ENCODE data around the gene SPNS3. TPM values are rescaled to one million over a fixed set of nuclear protein-coding genes. Genes with fewer than 3 reads are reported as not detected.

The SPNS3 gene
- total and polyA plus RNA-seq, 2 donors (not counting 3 experiments of a cell fraction or from before 2014, with no cell fraction given), result 0.18 to 0.66 TPM

DNA sequence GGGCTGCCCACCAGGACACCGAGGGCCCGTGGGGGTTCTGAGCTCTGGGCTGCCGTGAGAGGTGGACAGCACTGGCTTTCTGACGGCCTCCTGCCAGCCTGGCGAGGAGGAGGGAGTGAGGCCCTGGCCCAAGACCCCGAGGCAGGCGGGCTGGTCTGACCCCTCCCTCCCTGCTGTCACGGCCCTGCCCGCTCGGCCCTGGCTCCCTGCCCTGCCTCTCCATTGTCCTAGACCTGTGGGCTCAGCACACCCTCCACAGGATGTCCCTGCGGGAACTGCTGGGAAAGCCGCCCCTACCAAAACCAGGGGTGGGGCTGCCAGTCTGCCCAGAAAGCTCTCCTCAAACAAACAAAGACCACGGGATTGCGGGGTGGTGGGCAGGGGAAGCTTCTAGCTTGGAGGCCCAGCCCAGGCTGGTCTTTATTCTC is 85.6 kb downstream of the SPNS3 start:
- Histone ChIP-seq H3K9me3 (replicated peaks; ENCODE audit: control insufficient read depth, insufficient read depth, low read length) (no peaks in the 10 kb centered on the region), H3K27me3 (ENCODE audit: control insufficient read depth in 2 of 2, insufficient read depth in 2 of 2, low read length in 2 of 2) (no peaks in the 10 kb centered on the region), H3K9ac (replicated peaks; ENCODE audit: extremely low read depth, insufficient read depth, low read length) (peak overlapping the region; percentile 33), H2AFZ (ENCODE audit: low read depth, low read length) (peak overlapping the region; percentile 34), H3K27ac (ENCODE audit: insufficient read depth, low read depth, low read length) (peak overlapping the region; percentile 41), H3K4me3 (replicated peaks in 1 of 3; ENCODE audit: insufficient read depth in 1 of 3, low read depth in 1 of 3, low read length in 3 of 3) (no peak overlapping the region), H3K9me1 (replicated peaks; ENCODE audit: control insufficient read depth, extremely low read depth, insufficient read depth, low read length) (no peaks in the 10 kb centered on the region), H4K20me1 (replicated peaks; ENCODE audit: control insufficient read depth, extremely low read depth, insufficient read depth, low read length) (no peaks in the 10 kb centered on the region), H3K4me2 (ENCODE audit: insufficient read depth, low read length) (no peak overlapping the region), H3K79me2 (ENCODE audit: control insufficient read depth, insufficient read depth, low read length) (no peaks in the 10 kb centered on the region), H3K4me1 (ENCODE audit: control insufficient read depth, extremely low read depth, insufficient read depth, low read length) (peaks cover 21% of the 10 kb centered on the region), H3K36me3 (ENCODE audit: control insufficient read depth in 2 of 2, extremely low read depth in 1 of 2, insufficient read depth in 2 of 2, low read length in 2 of 2) (peaks cover 0 to 10% of the 10 kb centered on the region in 2 experiments)
- intact Hi-C loops (cut with micrococcal nuclease), result loop anchor here (1.0 to 2.0 kb wide), 2 partner anchors 12 to 15 kb away; no protein-coding TSS in a partner anchor
- dilution Hi-C loops (cut with MboI; ENCODE audit: extremely low pct_ligation_motif_present, low sequenced_read_pairs), result no loop called here
- ChIA-PET CTCF (interaction anchor here (1.3 kb wide), 1 partner anchor 319 kb away, joined by 3 read pairs; no protein-coding TSS in a partner anchor), POLR2A (no interaction called here)
- DNase-seq (ENCODE audit: low read depth, low spot score) (peak; percentile 73), FAIRE-seq (peak; percentile 64)
- TF ChIP-seq POLR2AphosphoS5 (IDR thresholded peaks at IDR 0.05; ENCODE audit: insufficient read depth, low read depth, low read length) (no peak), CTCF (IDR thresholded peaks at IDR 0.05; ENCODE audit: extremely low read depth in 1 of 2, insufficient read depth in 1 of 2, low read depth in 1 of 2, low read length in 2 of 2) (no peak), MYC (IDR thresholded peaks at IDR 0.05; ENCODE audit: low read depth, low read length) (no peak), JUN (IDR thresholded peaks at IDR 0.05; ENCODE audit: borderline replicate concordance, insufficient read depth, insufficient read length, low read depth) (no peak), EZH2 (IDR thresholded peaks at IDR 0.05; ENCODE audit: borderline replicate concordance, low read depth, low read length, severe bottlenecking) (no peak), FOS (IDR thresholded peaks at IDR 0.05; ENCODE audit: borderline replicate concordance, insufficient read depth, low read length) (no peak), GATA2 (IDR thresholded peaks at IDR 0.05; ENCODE audit: insufficient read depth, insufficient read length, low read depth, low read length) (no peak), POLR2A (IDR thresholded peaks at IDR 0.05; ENCODE audit: low read depth, low read length) (no peak), MAX (IDR thresholded peaks at IDR 0.05; ENCODE audit: insufficient read depth, insufficient read length) (no peak)
- no TSS peak for BruUV-seq (replicated peaks)

Measured in endothelial cell of umbilical vein (primary cell).